ENCODE results near the gene FBXO15. TPM values are rescaled to one million over a fixed set of nuclear protein-coding genes. Genes with fewer than 3 reads are reported as not detected.

FBXO15 gene
- total RNA-seq, 4 donors from 2014 or later, result 0.33 to 0.45 TPM; not detected in 2

- WGBS, result 75% methylated on average over 3 of the region's 3 CpGs
- Histone ChIP-seq H3K4me3 (no peak overlapping the region), H3K9me3 (peaks cover 0 to 6% (median 0%) of the 10 kb centered on the region in 4 donors), H3K4me1 (no peaks in the 10 kb centered on the region), H3K36me3 (no peaks in the 10 kb centered on the region), H3K27ac (replicated peaks in 1 of 4) (no peak overlapping the region), H3K27me3 (peaks cover 0 to 7% (median 0%) of the 10 kb centered on the region in 4 donors)
- TF ChIP-seq, protein P1, sequence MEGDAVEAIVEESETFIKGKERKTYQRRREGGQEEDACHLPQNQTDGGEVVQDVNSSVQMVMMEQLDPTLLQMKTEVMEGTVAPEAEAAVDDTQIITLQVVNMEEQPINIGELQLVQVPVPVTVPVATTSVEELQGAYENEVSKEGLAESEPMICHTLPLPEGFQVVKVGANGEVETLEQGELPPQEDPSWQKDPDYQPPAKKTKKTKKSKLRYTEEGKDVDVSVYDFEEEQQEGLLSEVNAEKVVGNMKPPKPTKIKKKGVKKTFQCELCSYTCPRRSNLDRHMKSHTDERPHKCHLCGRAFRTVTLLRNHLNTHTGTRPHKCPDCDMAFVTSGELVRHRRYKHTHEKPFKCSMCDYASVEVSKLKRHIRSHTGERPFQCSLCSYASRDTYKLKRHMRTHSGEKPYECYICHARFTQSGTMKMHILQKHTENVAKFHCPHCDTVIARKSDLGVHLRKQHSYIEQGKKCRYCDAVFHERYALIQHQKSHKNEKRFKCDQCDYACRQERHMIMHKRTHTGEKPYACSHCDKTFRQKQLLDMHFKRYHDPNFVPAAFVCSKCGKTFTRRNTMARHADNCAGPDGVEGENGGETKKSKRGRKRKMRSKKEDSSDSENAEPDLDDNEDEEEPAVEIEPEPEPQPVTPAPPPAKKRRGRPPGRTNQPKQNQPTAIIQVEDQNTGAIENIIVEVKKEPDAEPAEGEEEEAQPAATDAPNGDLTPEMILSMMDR (IDR thresholded peaks at IDR 0.05), result no peak
- TF ChIP-seq POLR2A (IDR thresholded peaks at IDR 0.05; ENCODE audit: low read depth) (no peak), EP300 (IDR thresholded peaks at IDR 0.05) (no peak), POLR2AphosphoS5 (IDR thresholded peaks at IDR 0.05) (no peak)
- DNase-seq (ENCODE audit: extremely low spot score), result no peak
- intact Hi-C loops (cut with DNase I), result no loop called here
Measured at GRCh38 chr18:74060579-74060978, 87.1 kb downstream of the FBXO15 start.

- 58% methylated on average over 4 of the region's 4 CpGs for WGBS
- TF ChIP-seq EP300 (IDR thresholded peaks at IDR 0.05) (no peak), POLR2AphosphoS5 (IDR thresholded peaks at IDR 0.05) (no peak), POLR2A (IDR thresholded peaks at IDR 0.05; ENCODE audit: low read depth) (no peak)
- TF ChIP-seq, protein P1 (IDR thresholded peaks at IDR 0.05), result no peak
- Histone ChIP-seq H3K27ac (replicated peaks in 1 of 4) (no peak overlapping the region), H3K27me3 (peaks cover 0 to 11% (median 0%) of the 10 kb centered on the region in 4 donors), H3K4me1 (no peaks in the 10 kb centered on the region), H3K4me3 (no peak overlapping the region), H3K36me3 (no peaks in the 10 kb centered on the region), H3K9me3 (peaks cover 0 to 9% (median 0%) of the 10 kb centered on the region in 4 donors)
- intact Hi-C loops (cut with DNase I), result no loop called here
- no peak for DNase-seq (ENCODE audit: extremely low spot score)
Measured at GRCh38 chr18:74050807-74051206, 96.8 kb downstream of the FBXO15 start.

GRCh38 chr18:74040459-74041332 lies 106.9 kb downstream of the FBXO15 start:
- intact Hi-C loops (cut with DNase I), result no loop called here
- Histone ChIP-seq H3K27me3 (no peaks in the 10 kb centered on the region), H3K4me3 (no peak overlapping the region), H3K9me3 (no peaks in the 10 kb centered on the region), H3K4me1 (no peaks in the 10 kb centered on the region), H3K36me3 (no peaks in the 10 kb centered on the region), H3K27ac (replicated peaks in 1 of 4) (no peak overlapping the region)
- no peak for TF ChIP-seq POLR2AphosphoS5 (IDR thresholded peaks at IDR 0.05)
- TF ChIP-seq, protein P1 (IDR thresholded peaks at IDR 0.05), result peak; percentile 20 to 52 (median 28)
- no peak for DNase-seq (ENCODE audit: extremely low spot score)
- WGBS, result 67% methylated on average over 16 of the region's 20 CpGs

DNA sequence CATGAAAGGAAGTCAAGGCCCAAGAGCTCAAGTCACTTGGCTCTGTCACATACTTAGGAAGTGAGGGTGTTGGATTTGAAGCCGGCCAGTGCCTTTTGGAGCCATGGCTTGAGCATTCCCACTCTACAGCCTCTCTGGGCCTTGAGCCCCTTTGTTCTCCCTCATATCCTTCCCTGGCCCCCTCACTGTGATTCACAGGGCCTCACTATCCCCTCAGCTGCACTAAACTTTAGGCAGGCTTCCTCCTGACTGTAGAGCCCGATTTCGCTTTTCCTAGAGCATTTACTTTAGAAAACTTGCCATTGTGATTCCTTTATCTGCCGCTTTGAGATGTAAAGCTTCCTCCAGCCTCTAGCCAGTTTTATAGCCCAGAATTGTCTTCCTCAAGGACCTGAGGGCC lies 107.6 kb downstream of the FBXO15 start:
- H3K36me3 ChIP-seq, result no peaks in the 10 kb centered on the region
- no peaks in the 10 kb centered on the region for H3K9me3 ChIP-seq
- H3K27me3 ChIP-seq, result no peaks in the 10 kb centered on the region
- no peak overlapping the region for H3K4me3 ChIP-seq
- no peak for DNase-seq (ENCODE audit: extremely low spot score)
- no peak for TF ChIP-seq EP300 (IDR thresholded peaks at IDR 0.05)
- TF ChIP-seq, protein P1 (IDR thresholded peaks at IDR 0.05), result no peak
- no peaks in the 10 kb centered on the region for H3K4me1 ChIP-seq
- intact Hi-C loops (cut with DNase I), result no loop called here
- no peak overlapping the region for H3K27ac ChIP-seq (replicated peaks in 1 of 4)
- WGBS, result 92% methylated on average over 4 of the region's 4 CpGs

DNA sequence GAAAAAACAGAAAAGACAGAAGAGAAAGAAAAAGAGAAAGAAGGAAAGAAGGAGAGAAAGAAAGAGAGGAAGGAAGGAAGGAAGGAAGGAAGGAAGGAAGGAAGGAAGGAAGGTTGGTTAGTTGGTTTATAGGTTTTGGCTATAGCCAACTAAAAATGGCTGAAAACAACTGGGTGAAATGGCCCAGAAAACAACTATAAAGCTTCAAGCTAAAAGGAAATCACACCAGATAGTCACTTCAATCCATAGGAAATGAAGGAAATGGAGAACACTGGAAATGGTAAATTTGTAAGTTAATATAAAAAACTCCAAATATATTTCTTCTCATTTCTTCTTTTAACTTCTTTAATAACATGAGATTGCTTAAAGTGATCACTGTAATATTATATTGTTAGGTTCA lies 118.5 kb downstream of the FBXO15 start:
- H3K9me3 ChIP-seq, result no peaks in the 10 kb centered on the region
- H3K4me3 ChIP-seq, result no peak overlapping the region
- no peak overlapping the region for H3K27ac ChIP-seq (replicated peaks in 1 of 4)
- no peaks in the 10 kb centered on the region for H3K4me1 ChIP-seq
- no peaks in the 10 kb centered on the region for H3K36me3 ChIP-seq
- H3K27me3 ChIP-seq, result peaks cover 0 to 3% (median 0%) of the 10 kb centered on the region in 4 donors
- intact Hi-C loops (cut with DNase I), result no loop called here
- no peak for DNase-seq (ENCODE audit: extremely low spot score)
- TF ChIP-seq, protein P1 (IDR thresholded peaks at IDR 0.05), result no peak

Measured in esophagus muscularis mucosa (tissue), 4 donors.